ENCODE results near the gene SNTG2. TPM values are rescaled to one million over a fixed set of nuclear protein-coding genes. Genes with fewer than 3 reads are reported as not detected.

Gene SNTG2
- total and polyA plus RNA-seq, 10 of the 15 experiments (the other 5 are each of a cell fraction or from before 2014, with no cell fraction given) = not detected

GRCh38 chr2:1272835-1273234 lies 322.2 kb downstream of the SNTG2 start (continued):
- TF ChIP-seq SP1 (IDR thresholded peaks at IDR 0.05; ENCODE audit: low read depth, low read length) (no peak), IRF5 (IDR thresholded peaks at IDR 0.05; ENCODE audit: borderline replicate concordance) (no peak), NRF1 (conservative IDR thresholded peaks at IDR 0.05; ENCODE audit: low read depth, low read length) (no peak)

- no peak overlapping the region for H3K9ac ChIP-seq (ENCODE audit: control insufficient read depth, insufficient read depth, low read length)
- intact Hi-C loops (cut with micrococcal nuclease; ENCODE audit: unreplicated experiment) = no loop called here
- FAIRE-seq (no peak), DNase-seq (ENCODE audit: low read depth, low spot score) (no peak), ATAC-seq (no peak)
- H3K4me1 ChIP-seq (ENCODE audit: control insufficient read depth, insufficient read depth, low read length) = no peaks in the 10 kb centered on the region
- no peak overlapping the region for H3K27ac ChIP-seq (ENCODE audit: control insufficient read depth, insufficient read depth)
- ChIA-PET SMC1A (ENCODE audit: uncharacterized antibody, unreplicated experiment) (no interaction called here), CTCF (no interaction called here), RAD21 (ENCODE audit: unreplicated experiment) (no interaction called here), POLR2A (no interaction called here)
- H3K4me2 ChIP-seq (ENCODE audit: control insufficient read depth, insufficient read depth) = no peak overlapping the region
- H3K27me3 ChIP-seq (replicated peaks in 1 of 2; ENCODE audit: control insufficient read depth in 2 of 2, insufficient read depth in 2 of 2, low read length in 1 of 2) = no peaks in the 10 kb centered on the region
- in situ Hi-C loops (cut with MboI) = no loop called here
- H3K4me3 ChIP-seq = no peak overlapping the region
- H3K36me3 ChIP-seq (ENCODE audit: control insufficient read depth in 2 of 2, insufficient read depth in 2 of 2, low read length in 1 of 2) = no peaks in the 10 kb centered on the region
- no peaks in the 10 kb centered on the region for H3K79me2 ChIP-seq (ENCODE audit: control insufficient read depth, insufficient read depth, low read length)
- 28% methylated on average over 6 of the region's 6 CpGs for WGBS (ENCODE audit: insufficient coverage, insufficient replicate concordance, low lambda C conversion rate, missing lambda C conversion rate)
- H4K20me1 ChIP-seq (ENCODE audit: control insufficient read depth, insufficient read depth) = no peaks in the 10 kb centered on the region
- BruUV-seq (replicated peaks) = no TSS peak
- H3K9me3 ChIP-seq (replicated peaks; ENCODE audit: control insufficient read depth, insufficient read depth, low read length) = no peaks in the 10 kb centered on the region
- no peak overlapping the region for H2AFZ ChIP-seq (ENCODE audit: control insufficient read depth, low read depth, low read length)
- TF ChIP-seq ATF3 (IDR thresholded peaks at IDR 0.05; ENCODE audit: borderline replicate concordance, extremely low read depth, low read depth, low read length) (no peak), CTCF (IDR thresholded peaks at IDR 0.05 in 2 of 3, conservative IDR thresholded peaks at IDR 0.05 in 1 of 3; ENCODE audit: control insufficient read depth in 2 of 3, extremely low read depth in 1 of 3, insufficient read depth in 1 of 3, low read depth in 3 of 3, low read length in 3 of 3) (no peak), YY1 (IDR thresholded peaks at IDR 0.05; ENCODE audit: low read depth, low read length) (no peak), ZSCAN29 (IDR thresholded peaks at IDR 0.05) (no peak), MTA3 (IDR thresholded peaks at IDR 0.05; ENCODE audit: borderline replicate concordance, low read length) (no peak), HDGF (IDR thresholded peaks at IDR 0.05) (no peak), E2F8 (IDR thresholded peaks at IDR 0.05; ENCODE audit: low read depth, partially characterized antibody) (no peak), MLLT1 (IDR thresholded peaks at IDR 0.05) (no peak), CBX5 (IDR thresholded peaks at IDR 0.05; ENCODE audit: low read depth) (no peak), ZNF274 (IDR thresholded peaks at IDR 0.05; ENCODE audit: insufficient read depth, insufficient read length) (no peak), NFYA (IDR thresholded peaks at IDR 0.05; ENCODE audit: borderline replicate concordance, low read depth, low read length) (no peak), SMAD1 (IDR thresholded peaks at IDR 0.05; ENCODE audit: low read depth, partially characterized antibody) (no peak), YBX1 (IDR thresholded peaks at IDR 0.05) (no peak), PAX5 (IDR thresholded peaks at IDR 0.05; ENCODE audit: borderline replicate concordance, low read depth, low read length) (no peak)
Measured at GRCh38 chr2:1277634-1278033, 327.0 kb downstream of the SNTG2 start.
